Measurements from ENCODE around the gene HLA-DOB.

HLA-DOB gene

GRCh38 chr6:32840604-32841246, 23.9 kb upstream of the HLA-DOB start:
- no peaks in the 10 kb centered on the region for H3K9me3 ChIP-seq (ENCODE audit: insufficient read depth, low read length, severe bottlenecking)
- no peaks in the 10 kb centered on the region for H4K20me1 ChIP-seq (ENCODE audit: insufficient read depth, low read length)
- no peak overlapping the region for H3K4me3 ChIP-seq (ENCODE audit: low read depth in 1 of 2, low read length in 2 of 2)
- H3K79me2 ChIP-seq (ENCODE audit: insufficient read depth, low read length), result peaks cover 31% of the 10 kb centered on the region
- no peaks in the 10 kb centered on the region for H3K27me3 ChIP-seq (ENCODE audit: insufficient read depth, low read length, poor library complexity)
- H3K4me1 ChIP-seq (ENCODE audit: insufficient read depth, low read length), result peaks cover 62% of the 10 kb centered on the region
- H3K4me2 ChIP-seq (ENCODE audit: insufficient read depth, low read length), result no peak overlapping the region
- peak; percentile 38 for DNase-seq
- peaks cover 36% of the 10 kb centered on the region for H3K36me3 ChIP-seq (ENCODE audit: insufficient read depth, low read length)
- H3K9ac ChIP-seq (ENCODE audit: low read depth, low read length), result no peak overlapping the region
- no peak for TF ChIP-seq EZH2 (IDR thresholded peaks at IDR 0.05; ENCODE audit: borderline replicate concordance, low read depth, low read length, severe bottlenecking)
- TF ChIP-seq CTCF (IDR thresholded peaks at IDR 0.05; ENCODE audit: borderline replicate concordance, extremely low read depth, low read length, poor library complexity, severe bottlenecking), result no peak
- H2AFZ ChIP-seq (ENCODE audit: low read depth, low read length), result no peak overlapping the region
- ATAC-seq (ENCODE audit: insufficient read depth, low read depth), result no peak
- no peak overlapping the region for H3K27ac ChIP-seq (ENCODE audit: low read length)

DNA sequence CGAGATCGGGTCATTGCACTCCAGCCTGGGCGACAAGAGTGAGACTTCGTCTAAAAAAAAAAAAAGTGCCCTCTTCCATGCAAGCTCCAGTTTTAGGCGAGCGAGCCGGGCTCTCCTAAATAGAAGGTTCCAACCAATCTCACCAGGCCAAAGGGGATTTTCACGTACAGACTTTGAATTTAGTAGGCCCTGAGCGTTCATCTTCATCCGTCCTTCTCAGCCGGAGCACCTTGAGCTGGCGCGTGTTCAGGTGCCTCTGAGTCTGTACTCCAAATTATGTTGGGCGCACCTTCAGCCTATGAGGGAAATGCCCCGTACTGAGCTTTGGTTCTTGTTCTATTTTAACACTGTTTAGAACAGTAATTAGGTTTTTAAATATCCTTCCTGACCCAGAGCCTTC, 22.6 kb upstream of the HLA-DOB start:
- Histone ChIP-seq H3K27me3 (ENCODE audit: insufficient read depth, low read length, poor library complexity) (no peaks in the 10 kb centered on the region), H3K36me3 (ENCODE audit: insufficient read depth, low read length) (peaks cover 48% of the 10 kb centered on the region), H3K9ac (ENCODE audit: low read depth, low read length) (no peak overlapping the region; the same call in 1 of the 2 replicates), H3K4me2 (ENCODE audit: insufficient read depth, low read length) (no peak overlapping the region), H3K9me3 (ENCODE audit: insufficient read depth, low read length, severe bottlenecking) (no peaks in the 10 kb centered on the region), H3K4me3 (ENCODE audit: low read depth in 1 of 2, low read length in 2 of 2) (no peak overlapping the region), H3K4me1 (ENCODE audit: insufficient read depth, low read length) (peaks cover 50% of the 10 kb centered on the region), H4K20me1 (ENCODE audit: insufficient read depth, low read length) (no peaks in the 10 kb centered on the region), H3K79me2 (ENCODE audit: insufficient read depth, low read length) (peaks cover 31% of the 10 kb centered on the region), H3K27ac (ENCODE audit: low read length) (no peak overlapping the region), H2AFZ (ENCODE audit: low read depth, low read length) (no peak overlapping the region)
- no peak for DNase-seq
- no peak for ATAC-seq (ENCODE audit: insufficient read depth, low read depth)
- TF ChIP-seq CTCF (IDR thresholded peaks at IDR 0.05; ENCODE audit: borderline replicate concordance, extremely low read depth, low read length, poor library complexity, severe bottlenecking) (no peak), EZH2 (IDR thresholded peaks at IDR 0.05; ENCODE audit: borderline replicate concordance, low read depth, low read length, severe bottlenecking) (no peak)

GRCh38 chr6:32838114-32838958, 21.5 kb upstream of the HLA-DOB start, which contains the start of gene TAP2:
TSS of gene TAP2 (minus strand) at chr6:32838739. CDS start at chr6:32838233, 506 bp downstream.
- Histone ChIP-seq H3K79me2 (ENCODE audit: insufficient read depth, low read length) (peaks cover 23% of the 10 kb centered on the region), H3K9ac (ENCODE audit: low read depth, low read length) (peak within 1 kb of the TSS; percentile 74), H4K20me1 (ENCODE audit: insufficient read depth, low read length) (no peaks in the 10 kb centered on the region), H3K4me2 (ENCODE audit: insufficient read depth, low read length) (peak within 1 kb of the TSS; percentile 97), H3K27me3 (ENCODE audit: insufficient read depth, low read length, poor library complexity) (no peaks in the 10 kb centered on the region), H3K9me3 (ENCODE audit: insufficient read depth, low read length, severe bottlenecking) (no peaks in the 10 kb centered on the region), H3K36me3 (ENCODE audit: insufficient read depth, low read length) (peaks cover 58% of the 10 kb centered on the region), H3K4me1 (ENCODE audit: insufficient read depth, low read length) (peaks cover 49% of the 10 kb centered on the region), H3K27ac (ENCODE audit: low read length) (peak within 1 kb of the TSS; percentile 90), H2AFZ (ENCODE audit: low read depth, low read length) (peak within 1 kb of the TSS; percentile 81), H3K4me3 (ENCODE audit: low read depth in 1 of 2, low read length in 2 of 2) (peak within 1 kb of the TSS; percentile 42 to 82; a peak in 3 of 4 replicates)
- peak; percentile 96 for DNase-seq
- peak; percentile 90 for ATAC-seq (ENCODE audit: insufficient read depth, low read depth)
- TF ChIP-seq EZH2 (IDR thresholded peaks at IDR 0.05; ENCODE audit: borderline replicate concordance, low read depth, low read length, severe bottlenecking) (no peak), CTCF (IDR thresholded peaks at IDR 0.05; ENCODE audit: borderline replicate concordance, extremely low read depth, low read length, poor library complexity, severe bottlenecking) (peak; percentile 98)
